Fibroblast of the aortic adventitia (primary cell): ENCODE results near the gene MMP11. TPM values are rescaled to one million over a fixed set of nuclear protein-coding genes. Genes with fewer than 3 reads are reported as not detected.

ENCODE experiments used
- DNase-seq: peaks from one replicate; pipeline ENCODE4 v3.0.0-alpha.2; 2010; ENCODE audit warnings: low read depth
- H3K4me3 ChIP-seq: 2 replicates; pipeline ENCODE4 v1.5.1; 2011; ENCODE audit warnings: low read depth, mild to moderate bottlenecking, control low read depth, low read length, moderate library complexity
- CTCF ChIP-seq: IDR thresholded peaks from 2 replicates; pipeline ENCODE4 v1.5.1; 2011; ENCODE audit warnings: mild to moderate bottlenecking, low read length, control low read depth, inconsistent platforms; ENCODE audit not compliant: insufficient read depth
- total RNA-seq: library from RNA; depleted of rRNA; stranded (reverse); fragments of >200 nt; gene quantifications from 2 replicates; pipeline ENCODE4 v1.2.3, GENCODE V29; 2012; ENCODE audit warnings: low replicate concordance

Gene MMP11
- total RNA-seq, 1 donor: 5.1 TPM

GRCh38 chr22:23784215-23784732 lies 11.6 kb downstream of the MMP11 start:
- no peak for TF ChIP-seq CTCF
- no peak for DNase-seq
- H3K4me3 ChIP-seq: no peak overlapping the region

GRCh38 chr22:23786261-23786710 lies 13.6 kb downstream of the MMP11 start:
- H3K4me3 ChIP-seq: peak overlapping the region; percentile 93
- DNase-seq: peak; percentile 17
- no peak for TF ChIP-seq CTCF

- DNase-seq: peak; percentile 93
- peak within 1 kb of the TSS; percentile 93 for H3K4me3 ChIP-seq
- no peak for TF ChIP-seq CTCF
Measured at GRCh38 chr22:23786752-23787599, 14.3 kb downstream of the MMP11 start, which contains the start of gene SMARCB1. SMARCB1 (plus strand) TSS chr22:23786966; CDS start chr22:23787170, 204 bp downstream.

- DNase-seq: no peak
Measured at GRCh38 chr22:23787600-23787896, 14.9 kb downstream of the MMP11 start.

GRCh38 chr22:23787910-23788309 lies 15.3 kb downstream of the MMP11 start:
- DNase-seq: no peak
- H3K4me3 ChIP-seq: peak overlapping the region; percentile 93
- TF ChIP-seq CTCF: no peak

More at GRCh38 chr22:23787600-23787896, 14.9 kb downstream of the MMP11 start:
- TF ChIP-seq CTCF: no peak
- peak overlapping the region; percentile 93 for H3K4me3 ChIP-seq

GRCh38 chr22:23789121-23789520 lies 16.5 kb downstream of the MMP11 start:
- DNase-seq: no peak
- TF ChIP-seq CTCF: no peak

More at GRCh38 chr22:23789121-23789520, 16.5 kb downstream of the MMP11 start:
- H3K4me3 ChIP-seq: no peak overlapping the region
